KMS-11 (cell line): ENCODE data around the gene PPP4R3A.

Source experiments
- H2AFZ ChIP-seq: fragments of 200-600 bp; sonication (generic); 2 replicates; pipeline ENCODE4 v1.6.1; 2016; ENCODE audit warnings: antibody characterized with exemption, mixed run types, low read depth
- H3K27ac ChIP-seq: fragments of 200-600 bp; sonication (generic); 2 replicates; pipeline ENCODE4 v1.6.1; 2016; ENCODE audit warnings: mild to moderate bottlenecking, mixed run types
- H3K27me3 ChIP-seq: fragments of 200-600 bp; sonication (generic); 2 replicates; pipeline ENCODE4 v1.6.1; 2017; ENCODE audit warnings: mild to moderate bottlenecking, low read depth, mixed run types, moderate library complexity; ENCODE audit not compliant: insufficient read depth
- H3K36me3 ChIP-seq: fragments of 200-600 bp; sonication (generic); 2 replicates; pipeline ENCODE4 v1.6.1; 2017; ENCODE audit warnings: mild to moderate bottlenecking, mixed run types; ENCODE audit not compliant: insufficient read depth
- H3K4me1 ChIP-seq: fragments of 200-600 bp; sonication (generic); 2 replicates; pipeline ENCODE4 v1.6.1; 2016; ENCODE audit warnings: mild to moderate bottlenecking, low read depth, mixed run types; ENCODE audit not compliant: poor library complexity, severe bottlenecking
- H3K4me2 ChIP-seq: fragments of 200-600 bp; sonication (generic); 2 replicates; pipeline ENCODE4 v1.7.0; 2016; ENCODE audit warnings: mild to moderate bottlenecking, mixed run types
- H3K4me3 ChIP-seq: fragments of 200-600 bp; sonication (generic); IDR thresholded peaks from 2 replicates; pipeline ENCODE4 v1.6.1; 2017; ENCODE audit warnings: low read depth, low read length, mixed read lengths; ENCODE audit not compliant: insufficient read depth
- H3K79me2 ChIP-seq: fragments of 200-600 bp; sonication (generic); 2 replicates; pipeline ENCODE4 v1.6.1; 2016; ENCODE audit warnings: low read depth, mixed run types; ENCODE audit not compliant: insufficient read depth
- H3K9ac ChIP-seq: fragments of 200-600 bp; sonication (generic); 2 replicates; pipeline ENCODE4 v1.6.1; 2016; ENCODE audit warnings: mild to moderate bottlenecking, mixed run types
- H4K20me1 ChIP-seq: fragments of 200-600 bp; sonication (generic); 2 replicates; pipeline ENCODE4 v1.6.1; 2016; ENCODE audit warnings: mild to moderate bottlenecking, mixed run types; ENCODE audit not compliant: insufficient read depth
- CTCF ChIP-seq: fragments of 200-600 bp; sonication (generic); conservative IDR thresholded peaks from 2 replicates; pipeline ENCODE4 v1.6.1; 2017; ENCODE audit warnings: low read depth, mild to moderate bottlenecking, antibody characterized with exemption, low read length, moderate library complexity, mixed read lengths

PPP4R3A gene

GRCh38 chr14:91454155-91454554, 56.0 kb downstream of the PPP4R3A start:
- H2AFZ ChIP-seq, result no peak overlapping the region
- H3K4me2 ChIP-seq, result no peak overlapping the region
- H3K9ac ChIP-seq, result no peak overlapping the region
- H3K27ac ChIP-seq, result no peak overlapping the region
- H3K27me3 ChIP-seq, result no peaks in the 10 kb centered on the region
- H3K36me3 ChIP-seq, result no peaks in the 10 kb centered on the region
- TF ChIP-seq CTCF, result no peak
- H3K4me3 ChIP-seq, result no peak overlapping the region
- no peaks in the 10 kb centered on the region for H3K4me1 ChIP-seq
- H4K20me1 ChIP-seq, result no peaks in the 10 kb centered on the region
- H3K79me2 ChIP-seq, result no peaks in the 10 kb centered on the region

GRCh38 chr14:91453744-91454143, 56.4 kb downstream of the PPP4R3A start:
- Histone ChIP-seq H3K4me2 (no peak overlapping the region), H4K20me1 (no peaks in the 10 kb centered on the region), H3K4me1 (no peaks in the 10 kb centered on the region), H3K4me3 (no peak overlapping the region), H3K36me3 (no peaks in the 10 kb centered on the region), H3K9ac (no peak overlapping the region), H3K79me2 (no peaks in the 10 kb centered on the region), H3K27ac (no peak overlapping the region), H2AFZ (no peak overlapping the region), H3K27me3 (no peaks in the 10 kb centered on the region)
- TF ChIP-seq CTCF, result no peak

DNA sequence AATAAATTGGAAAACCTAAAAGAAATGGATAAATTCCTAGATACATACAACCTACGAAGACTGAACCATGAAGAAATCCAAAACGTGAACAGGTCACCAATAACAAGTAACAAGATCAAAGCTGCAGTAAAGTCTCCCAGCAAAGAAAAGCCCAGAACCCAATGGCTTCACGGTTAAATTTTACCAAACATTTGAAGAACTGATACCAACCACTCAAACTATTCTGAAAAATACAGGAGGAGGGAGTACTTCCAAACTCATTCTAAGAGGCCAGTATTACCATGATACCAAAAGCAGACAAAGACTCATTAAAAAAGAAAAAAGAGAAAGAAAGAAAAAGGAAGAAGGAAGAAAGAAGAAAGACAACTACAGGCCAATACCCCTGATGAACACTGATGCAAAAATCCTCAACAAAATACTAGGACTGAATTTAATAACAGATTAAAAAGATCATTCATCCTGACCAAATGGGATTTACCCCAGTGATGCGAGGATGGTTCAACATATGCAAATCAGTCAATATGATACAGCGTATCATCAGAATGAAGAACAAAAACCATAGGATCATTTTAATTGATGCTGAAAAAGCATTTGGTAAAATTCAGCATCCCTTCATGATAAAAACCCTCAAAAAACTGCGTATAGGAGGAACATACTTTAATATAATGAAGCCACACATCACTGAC, 65.6 kb downstream of the PPP4R3A start:
- TF ChIP-seq CTCF, result no peak
- Histone ChIP-seq H2AFZ (no peak overlapping the region), H3K27ac (no peak overlapping the region), H3K36me3 (no peaks in the 10 kb centered on the region), H4K20me1 (no peaks in the 10 kb centered on the region), H3K79me2 (no peaks in the 10 kb centered on the region), H3K27me3 (no peaks in the 10 kb centered on the region), H3K4me2 (no peak overlapping the region), H3K4me3 (no peak overlapping the region), H3K9ac (no peak overlapping the region), H3K4me1 (no peaks in the 10 kb centered on the region)

DNA sequence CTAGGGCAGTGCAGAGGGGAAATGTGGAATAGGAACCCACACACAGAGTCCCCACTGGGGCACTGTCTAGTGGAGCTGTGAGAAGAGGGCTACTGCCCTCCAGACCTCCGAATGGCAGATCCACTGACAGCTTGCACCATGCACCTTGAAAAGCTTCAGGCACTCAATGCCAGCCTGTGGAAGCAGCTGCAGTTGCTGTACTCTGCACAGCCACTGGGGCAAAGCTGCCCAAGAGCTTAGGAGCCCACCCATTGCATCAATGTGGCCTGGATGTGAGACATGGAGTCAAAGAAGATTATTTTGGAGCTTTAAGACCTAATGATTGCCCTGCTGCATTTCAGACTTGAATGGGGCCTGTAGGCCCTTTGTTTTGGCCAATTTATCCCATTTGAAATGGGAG, 70.8 kb downstream of the PPP4R3A start:
- no peak overlapping the region for H2AFZ ChIP-seq
- TF ChIP-seq CTCF, result no peak
- no peak overlapping the region for H3K9ac ChIP-seq

More for the DNA sequence above, 70.8 kb downstream of the PPP4R3A start:
- Histone ChIP-seq H3K27me3 (no peaks in the 10 kb centered on the region), H3K27ac (no peak overlapping the region), H3K4me3 (no peak overlapping the region), H3K4me2 (no peak overlapping the region), H3K4me1 (no peaks in the 10 kb centered on the region), H3K36me3 (no peaks in the 10 kb centered on the region), H4K20me1 (no peaks in the 10 kb centered on the region), H3K79me2 (no peaks in the 10 kb centered on the region)
